ENCODE measurements around the gene PUS3.

PUS3 gene, protein sequence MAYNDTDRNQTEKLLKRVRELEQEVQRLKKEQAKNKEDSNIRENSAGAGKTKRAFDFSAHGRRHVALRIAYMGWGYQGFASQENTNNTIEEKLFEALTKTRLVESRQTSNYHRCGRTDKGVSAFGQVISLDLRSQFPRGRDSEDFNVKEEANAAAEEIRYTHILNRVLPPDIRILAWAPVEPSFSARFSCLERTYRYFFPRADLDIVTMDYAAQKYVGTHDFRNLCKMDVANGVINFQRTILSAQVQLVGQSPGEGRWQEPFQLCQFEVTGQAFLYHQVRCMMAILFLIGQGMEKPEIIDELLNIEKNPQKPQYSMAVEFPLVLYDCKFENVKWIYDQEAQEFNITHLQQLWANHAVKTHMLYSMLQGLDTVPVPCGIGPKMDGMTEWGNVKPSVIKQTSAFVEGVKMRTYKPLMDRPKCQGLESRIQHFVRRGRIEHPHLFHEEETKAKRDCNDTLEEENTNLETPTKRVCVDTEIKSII

DNA sequence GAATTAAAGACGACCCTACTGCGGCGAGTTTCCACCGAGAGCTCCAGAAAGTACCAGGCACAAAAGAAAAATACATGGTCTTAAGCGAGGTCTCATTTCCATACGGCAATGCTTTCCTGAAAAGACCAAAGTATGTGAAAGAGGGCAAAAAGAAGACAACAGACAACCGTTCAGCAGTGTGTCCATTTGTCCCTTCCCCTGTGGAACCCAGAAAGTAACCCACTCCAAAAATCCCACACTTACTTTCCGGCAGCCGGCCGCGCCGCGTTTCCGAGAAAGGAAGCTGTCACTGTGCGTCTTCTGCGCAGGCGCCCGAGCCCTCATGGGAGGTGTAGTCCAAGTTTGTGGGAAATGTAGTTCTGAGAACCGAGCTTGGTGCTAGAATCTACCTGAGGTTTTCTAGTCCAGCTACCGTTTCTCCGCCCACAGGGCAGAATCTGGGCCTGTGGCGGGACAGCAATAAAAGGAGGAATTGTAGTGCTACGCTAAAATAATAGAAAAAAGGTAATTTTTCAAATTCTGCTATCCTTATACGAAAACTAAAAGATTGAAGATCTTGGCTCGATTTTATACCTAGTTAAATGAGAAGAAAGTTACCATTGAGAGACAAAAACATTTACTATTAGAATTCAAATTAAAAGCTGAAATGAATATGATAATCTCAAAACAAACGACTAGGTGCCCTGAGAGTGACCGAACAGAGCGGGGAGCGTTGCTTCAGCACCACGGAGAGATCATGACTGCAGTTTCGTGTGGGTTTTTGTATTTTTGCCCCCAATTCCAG is at the start of gene PUS3:
Gene PUS3 (minus strand): TSS at position 280 of the 784 bp plus-strand sequence. CDS start 6,922 bp downstream, outside the sequence.
- DNase-seq (ENCODE audit: low read depth), result peak; percentile 37
- H3K4me3 ChIP-seq (ENCODE audit: low read length), result peak within 1 kb of the TSS; percentile 70
- TF ChIP-seq, protein P1, sequence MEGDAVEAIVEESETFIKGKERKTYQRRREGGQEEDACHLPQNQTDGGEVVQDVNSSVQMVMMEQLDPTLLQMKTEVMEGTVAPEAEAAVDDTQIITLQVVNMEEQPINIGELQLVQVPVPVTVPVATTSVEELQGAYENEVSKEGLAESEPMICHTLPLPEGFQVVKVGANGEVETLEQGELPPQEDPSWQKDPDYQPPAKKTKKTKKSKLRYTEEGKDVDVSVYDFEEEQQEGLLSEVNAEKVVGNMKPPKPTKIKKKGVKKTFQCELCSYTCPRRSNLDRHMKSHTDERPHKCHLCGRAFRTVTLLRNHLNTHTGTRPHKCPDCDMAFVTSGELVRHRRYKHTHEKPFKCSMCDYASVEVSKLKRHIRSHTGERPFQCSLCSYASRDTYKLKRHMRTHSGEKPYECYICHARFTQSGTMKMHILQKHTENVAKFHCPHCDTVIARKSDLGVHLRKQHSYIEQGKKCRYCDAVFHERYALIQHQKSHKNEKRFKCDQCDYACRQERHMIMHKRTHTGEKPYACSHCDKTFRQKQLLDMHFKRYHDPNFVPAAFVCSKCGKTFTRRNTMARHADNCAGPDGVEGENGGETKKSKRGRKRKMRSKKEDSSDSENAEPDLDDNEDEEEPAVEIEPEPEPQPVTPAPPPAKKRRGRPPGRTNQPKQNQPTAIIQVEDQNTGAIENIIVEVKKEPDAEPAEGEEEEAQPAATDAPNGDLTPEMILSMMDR (conservative IDR thresholded peaks at IDR 0.05; ENCODE audit: low read depth, low read length), result no peak

DNA sequence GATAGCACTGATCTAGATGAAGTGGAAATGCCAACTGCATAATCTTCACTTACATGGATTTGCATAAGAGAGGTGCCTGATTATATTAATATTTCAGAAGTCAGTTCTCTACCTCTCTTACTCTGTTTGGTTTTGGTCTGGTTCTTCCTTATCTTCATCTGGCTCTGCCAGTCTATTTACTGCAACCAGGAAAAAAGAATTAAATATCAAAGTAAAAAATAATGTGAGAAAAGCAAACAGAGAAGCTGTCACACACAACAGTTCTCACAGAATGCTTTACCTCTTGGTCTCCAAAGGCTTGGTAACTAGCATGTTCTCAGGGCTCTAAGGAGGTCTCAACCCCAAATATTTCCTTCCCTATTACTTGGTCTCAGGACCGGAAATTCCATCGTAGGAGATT is 49.6 kb upstream of the PUS3 start:
- no peak overlapping the region for H3K4me3 ChIP-seq (ENCODE audit: low read length)
- DNase-seq (ENCODE audit: low read depth), result no peak
- TF ChIP-seq, protein P1 (conservative IDR thresholded peaks at IDR 0.05; ENCODE audit: low read depth, low read length), result no peak

DNA sequence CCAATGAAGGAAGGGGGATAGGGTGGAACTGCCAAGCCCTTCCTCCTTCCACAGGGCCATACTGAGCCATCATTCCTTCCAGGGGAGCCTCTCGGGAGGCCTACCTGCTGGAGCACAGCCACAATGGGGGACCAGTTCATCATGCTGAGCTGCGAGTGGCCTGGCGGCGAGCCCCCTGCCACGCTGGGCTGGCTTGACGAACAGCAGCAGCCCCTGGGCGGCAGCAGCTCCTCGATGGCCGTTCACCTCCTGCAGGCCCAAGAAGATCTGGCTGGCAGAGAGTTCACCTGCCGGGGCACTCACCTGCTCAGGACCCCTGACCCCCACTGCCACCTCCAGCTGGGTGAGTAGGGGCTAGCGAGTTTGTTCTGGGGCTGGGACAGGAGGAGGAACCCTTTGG is 48.7 kb upstream of the PUS3 start:
- TF ChIP-seq, protein P1 (conservative IDR thresholded peaks at IDR 0.05; ENCODE audit: low read depth, low read length), result no peak
- DNase-seq (ENCODE audit: low read depth), result no peak
- no peak overlapping the region for H3K4me3 ChIP-seq (ENCODE audit: low read length)

DNA sequence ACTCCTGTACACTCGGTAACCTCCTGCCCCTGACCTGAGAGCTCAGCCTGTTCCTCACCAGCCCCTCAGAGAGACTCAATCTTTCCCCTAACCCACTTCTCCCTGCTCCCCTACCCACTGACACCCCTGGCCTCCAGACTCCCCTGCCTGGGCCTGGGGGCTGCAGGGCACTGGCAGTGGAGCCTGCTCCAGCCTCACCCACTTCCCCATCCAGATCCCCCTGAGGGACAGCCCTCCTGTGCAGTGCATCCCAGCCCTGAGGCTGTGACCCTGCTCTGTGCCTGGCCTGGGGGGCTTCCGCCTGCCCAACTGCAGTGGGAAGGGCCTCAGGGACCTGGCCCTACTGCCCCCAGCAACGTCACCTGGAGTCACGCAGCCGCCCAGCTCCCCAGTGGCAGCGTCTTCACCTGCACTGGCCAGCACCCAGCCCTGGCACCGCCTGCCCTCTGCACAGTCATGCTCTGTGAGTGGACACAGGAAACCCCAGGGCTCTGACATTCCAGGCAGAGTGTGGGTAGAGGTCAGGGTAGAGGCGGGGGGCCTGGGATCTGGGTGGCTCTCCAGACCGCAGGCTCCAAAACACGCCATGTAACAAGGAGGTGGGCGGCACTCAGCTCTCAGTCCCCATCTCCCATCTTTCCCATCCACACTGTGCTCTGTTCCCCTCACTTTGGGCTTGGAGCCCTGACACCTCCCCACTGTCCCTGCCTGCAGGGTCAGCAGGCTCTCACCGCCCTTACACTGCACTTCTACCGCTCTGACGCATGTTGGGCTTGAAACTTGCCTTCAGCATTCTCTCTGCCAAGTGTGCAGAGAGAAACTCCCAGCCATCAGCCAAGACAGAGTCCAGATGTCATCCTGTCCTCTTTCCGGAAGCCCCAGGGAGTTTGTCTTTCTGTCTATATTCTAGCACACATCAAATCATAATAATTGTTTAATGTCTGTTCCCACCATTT is 48.0 kb upstream of the PUS3 start:
- TF ChIP-seq, protein P1 (conservative IDR thresholded peaks at IDR 0.05; ENCODE audit: low read depth, low read length), result no peak
- no peak for DNase-seq (ENCODE audit: low read depth)
- no peak overlapping the region for H3K4me3 ChIP-seq (ENCODE audit: low read length)

DNA sequence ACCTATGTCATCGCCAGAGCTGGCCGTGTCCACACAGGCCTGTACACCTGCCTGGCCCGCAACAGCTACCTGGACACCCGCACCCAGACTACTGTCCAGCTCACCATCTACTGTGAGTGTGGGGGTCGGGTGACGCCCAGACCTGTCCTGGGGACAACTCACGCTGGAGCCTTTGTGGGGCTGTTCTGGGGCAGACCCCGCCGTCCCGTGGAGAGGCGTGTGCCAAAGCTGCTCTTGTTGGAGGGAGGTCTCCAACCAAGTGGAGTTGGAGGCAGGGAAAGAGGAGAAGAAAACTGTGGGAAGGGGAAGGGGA is 47.1 kb upstream of the PUS3 start:
- TF ChIP-seq, protein P1 (conservative IDR thresholded peaks at IDR 0.05; ENCODE audit: low read depth, low read length), result no peak
- H3K4me3 ChIP-seq (ENCODE audit: low read length), result no peak overlapping the region
- DNase-seq (ENCODE audit: low read depth), result no peak

DNA sequence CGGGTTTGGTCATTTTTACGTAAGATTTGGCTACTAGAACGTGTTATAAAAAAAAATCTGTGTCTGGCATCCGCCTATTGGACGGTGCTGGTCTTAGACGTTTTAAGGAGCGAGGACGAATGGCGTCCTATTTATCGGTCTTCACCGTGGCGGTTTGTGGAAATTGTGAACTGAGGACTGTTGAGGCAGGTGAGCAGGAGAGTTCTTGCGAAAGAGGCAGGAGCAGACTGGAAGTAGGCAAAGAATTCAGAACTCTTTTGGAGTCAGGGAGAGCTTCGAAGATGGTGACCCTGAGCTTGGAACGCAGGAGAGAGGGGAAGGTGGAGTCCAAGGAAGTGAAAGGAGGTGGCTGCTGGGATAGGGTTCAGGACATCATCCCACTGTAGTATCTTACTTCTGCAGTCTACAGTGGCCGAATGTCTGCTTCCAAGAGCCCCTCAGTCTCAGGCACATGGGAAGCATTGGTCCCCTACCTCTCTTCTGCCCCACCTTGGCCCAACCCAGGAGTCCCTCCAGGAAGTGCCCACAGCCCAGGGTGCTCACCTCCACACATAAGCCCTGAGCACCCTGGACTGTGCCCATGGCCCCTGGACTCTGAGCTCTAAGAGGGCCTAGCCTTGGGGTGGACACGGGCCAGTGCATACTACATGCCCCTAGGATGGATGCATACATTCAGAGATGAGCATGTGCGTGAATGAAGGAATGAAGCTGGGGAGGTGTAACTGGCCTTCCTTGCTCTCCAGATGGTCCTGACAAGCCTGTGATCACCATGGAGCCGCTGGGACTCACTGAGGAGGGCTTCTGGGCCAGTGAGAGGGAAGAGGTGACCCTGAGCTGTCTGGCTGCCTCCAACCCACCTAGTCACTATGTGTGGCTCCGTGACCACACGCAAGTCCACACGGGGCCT is 46.5 kb upstream of the PUS3 start:
- H3K4me3 ChIP-seq (ENCODE audit: low read length), result no peak overlapping the region
- TF ChIP-seq, protein P1 (conservative IDR thresholded peaks at IDR 0.05; ENCODE audit: low read depth, low read length), result no peak
- no peak for DNase-seq (ENCODE audit: low read depth)
